ENCODE measurements around the gene MRPL58.

MRPL58 gene

DNA sequence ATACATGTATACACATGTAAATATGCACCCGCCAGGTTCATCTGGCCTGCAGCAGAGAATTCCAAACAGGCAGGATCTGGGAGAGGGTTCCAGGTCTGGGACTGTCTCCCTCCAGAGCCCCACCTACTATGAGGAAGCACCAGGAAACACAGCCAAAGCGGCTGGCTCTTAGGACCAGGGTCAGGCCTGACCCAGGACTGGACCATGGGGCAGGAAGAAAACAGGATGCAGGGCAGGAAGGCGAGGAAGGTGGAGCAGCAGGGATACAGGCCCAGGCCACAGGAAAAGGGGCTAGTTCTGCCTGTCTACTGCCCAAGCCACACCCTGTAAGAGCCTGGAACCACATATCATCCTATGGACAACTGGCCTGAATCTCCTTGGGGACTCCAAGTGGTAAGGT, 42.1 kb upstream of the MRPL58 start:
- Mint-ChIP-seq H3K9me3 (no peaks in the 10 kb centered on the region), H3K4me3 (peak overlapping the region; percentile 60), H3K27me3 (ENCODE audit: low read depth, poor library complexity) (peaks cover 78% of the 10 kb centered on the region), H3K36me3 (ENCODE audit: low read depth) (no peaks in the 10 kb centered on the region), H3K27ac (no peak overlapping the region), H3K4me1 (peaks cover 6% of the 10 kb centered on the region)
- TF ChIP-seq, protein P1, sequence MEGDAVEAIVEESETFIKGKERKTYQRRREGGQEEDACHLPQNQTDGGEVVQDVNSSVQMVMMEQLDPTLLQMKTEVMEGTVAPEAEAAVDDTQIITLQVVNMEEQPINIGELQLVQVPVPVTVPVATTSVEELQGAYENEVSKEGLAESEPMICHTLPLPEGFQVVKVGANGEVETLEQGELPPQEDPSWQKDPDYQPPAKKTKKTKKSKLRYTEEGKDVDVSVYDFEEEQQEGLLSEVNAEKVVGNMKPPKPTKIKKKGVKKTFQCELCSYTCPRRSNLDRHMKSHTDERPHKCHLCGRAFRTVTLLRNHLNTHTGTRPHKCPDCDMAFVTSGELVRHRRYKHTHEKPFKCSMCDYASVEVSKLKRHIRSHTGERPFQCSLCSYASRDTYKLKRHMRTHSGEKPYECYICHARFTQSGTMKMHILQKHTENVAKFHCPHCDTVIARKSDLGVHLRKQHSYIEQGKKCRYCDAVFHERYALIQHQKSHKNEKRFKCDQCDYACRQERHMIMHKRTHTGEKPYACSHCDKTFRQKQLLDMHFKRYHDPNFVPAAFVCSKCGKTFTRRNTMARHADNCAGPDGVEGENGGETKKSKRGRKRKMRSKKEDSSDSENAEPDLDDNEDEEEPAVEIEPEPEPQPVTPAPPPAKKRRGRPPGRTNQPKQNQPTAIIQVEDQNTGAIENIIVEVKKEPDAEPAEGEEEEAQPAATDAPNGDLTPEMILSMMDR (IDR thresholded peaks at IDR 0.05) = no peak
- DNase-seq = no peak

DNA sequence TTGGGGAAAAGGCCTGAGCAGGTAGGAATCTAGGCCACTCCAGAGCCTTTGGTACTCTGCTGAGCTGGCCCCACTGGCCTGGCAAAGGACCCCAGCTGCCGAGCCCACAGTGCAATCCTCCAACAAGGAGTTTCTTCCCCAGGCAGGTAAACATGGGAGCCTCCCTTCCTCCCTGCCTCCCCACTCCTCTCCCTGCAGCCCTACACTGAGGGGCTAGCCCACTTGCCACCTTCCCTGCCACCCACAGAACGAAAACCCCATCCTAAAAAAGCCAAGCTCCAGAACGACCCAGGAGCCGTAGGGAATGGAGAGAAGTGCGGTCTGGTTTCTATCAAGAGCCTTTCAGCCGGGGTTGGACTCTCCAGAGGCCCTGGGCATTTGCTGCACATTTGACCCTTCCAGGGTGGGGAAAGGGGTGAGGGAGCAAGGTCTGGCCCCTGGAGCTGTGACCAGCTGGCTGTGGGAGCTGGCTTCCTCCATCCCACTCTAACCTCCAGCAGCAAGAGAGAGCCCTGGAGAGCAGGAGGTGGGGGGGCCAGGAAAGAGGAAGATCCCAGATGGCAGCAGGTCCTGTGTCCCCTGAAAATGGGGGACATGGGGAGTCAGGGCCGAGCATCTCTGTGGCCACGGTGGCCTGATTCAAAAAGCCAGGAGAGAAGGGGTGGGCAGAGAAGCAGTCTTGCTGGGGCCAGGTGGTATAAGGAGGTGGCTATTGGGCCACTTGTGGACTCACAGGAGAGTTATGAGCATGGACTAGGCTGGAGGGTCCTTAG, 41.2 kb upstream of the MRPL58 start:
- TF ChIP-seq, protein P1 (IDR thresholded peaks at IDR 0.05) = no peak
- DNase-seq = no peak
- H3K36me3 Mint-ChIP-seq (ENCODE audit: low read depth) = no peaks in the 10 kb centered on the region
- peaks cover 6% of the 10 kb centered on the region for H3K4me1 Mint-ChIP-seq
- H3K9me3 Mint-ChIP-seq = no peaks in the 10 kb centered on the region
- H3K27ac Mint-ChIP-seq = no peak overlapping the region
- peaks cover 83% of the 10 kb centered on the region for H3K27me3 Mint-ChIP-seq (ENCODE audit: low read depth, poor library complexity)
- H3K4me3 Mint-ChIP-seq = peak overlapping the region; percentile 69

DNA sequence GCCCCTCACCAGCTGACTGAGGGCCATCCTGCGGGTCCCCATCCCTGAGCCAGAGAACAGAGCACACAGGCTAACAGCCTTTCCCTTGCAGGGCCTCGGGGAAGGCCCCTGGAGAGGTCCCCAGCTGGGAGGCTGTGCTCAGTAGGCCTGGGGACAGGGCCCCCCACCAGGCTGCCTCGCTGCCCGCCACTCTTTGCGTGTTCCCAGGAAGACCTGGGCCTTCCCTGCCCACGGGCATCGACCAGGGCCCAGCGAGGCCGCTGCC, 40.7 kb upstream of the MRPL58 start:
- Mint-ChIP-seq H3K4me3 (peak overlapping the region; percentile 69), H3K27me3 (ENCODE audit: low read depth, poor library complexity) (peaks cover 83% of the 10 kb centered on the region), H3K27ac (no peak overlapping the region), H3K4me1 (peaks cover 6% of the 10 kb centered on the region), H3K9me3 (no peaks in the 10 kb centered on the region), H3K36me3 (ENCODE audit: low read depth) (no peaks in the 10 kb centered on the region)
- no peak for DNase-seq
- TF ChIP-seq, protein P1 (IDR thresholded peaks at IDR 0.05) = no peak

DNA sequence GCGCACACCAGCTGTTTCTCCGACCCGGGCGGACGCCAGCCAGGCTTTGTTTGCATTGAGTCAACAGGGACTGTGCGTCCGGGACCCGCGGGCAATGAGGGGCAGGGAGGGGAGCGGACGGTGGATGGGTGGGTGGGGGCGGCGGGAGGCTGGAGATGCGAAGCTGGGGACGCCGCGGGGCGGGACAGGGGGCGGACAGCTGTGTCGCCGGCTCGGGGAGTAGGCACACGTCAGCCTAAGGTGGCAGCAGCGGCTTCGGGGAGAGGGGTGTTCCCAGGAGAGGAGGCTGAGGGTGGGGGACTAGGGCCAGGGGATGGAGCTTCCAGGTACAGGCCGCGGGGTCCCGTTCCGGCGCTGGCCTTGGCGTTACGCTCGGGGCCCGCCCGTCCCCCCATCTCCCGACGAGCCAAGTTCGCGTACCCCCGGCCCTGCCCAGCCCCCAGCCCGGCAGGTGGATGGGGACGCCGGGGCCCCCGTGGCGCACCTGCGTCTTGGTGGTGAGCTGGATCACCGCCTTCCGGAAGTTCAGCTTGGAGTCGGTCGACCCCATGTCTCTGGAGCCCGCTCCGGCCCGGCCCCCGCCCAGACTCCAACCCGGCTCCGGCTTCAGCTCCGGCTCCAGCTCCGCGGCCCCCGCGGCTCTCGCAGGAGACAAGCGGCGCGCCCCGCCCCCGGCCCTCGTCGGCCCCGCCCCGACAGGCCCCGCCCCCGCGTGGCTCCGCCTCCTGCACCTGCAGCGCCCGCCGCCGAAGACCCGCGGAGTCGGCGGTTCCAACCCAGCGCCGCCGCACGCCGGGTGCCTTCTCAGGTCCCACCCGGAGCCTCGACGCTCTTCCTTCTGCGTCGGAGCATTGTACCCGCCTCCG, 40.1 kb upstream of the MRPL58 start, which contains the start of gene HID1:
Gene HID1, minus strand, starts transcription at position 653 of the 866 bp plus-strand sequence. Its CDS starts 103 bp downstream, at position 550.
- Mint-ChIP-seq H3K4me1 (peaks cover 6% of the 10 kb centered on the region), H3K4me3 (peak within 1 kb of the TSS; percentile 84), H3K36me3 (ENCODE audit: low read depth) (no peaks in the 10 kb centered on the region), H3K9me3 (no peaks in the 10 kb centered on the region), H3K27me3 (ENCODE audit: low read depth, poor library complexity) (peaks cover 85% of the 10 kb centered on the region), H3K27ac (no peak within 1 kb of the TSS)
- TF ChIP-seq, protein P1 (IDR thresholded peaks at IDR 0.05) = no peak
- peak; percentile 89 for DNase-seq

DNA sequence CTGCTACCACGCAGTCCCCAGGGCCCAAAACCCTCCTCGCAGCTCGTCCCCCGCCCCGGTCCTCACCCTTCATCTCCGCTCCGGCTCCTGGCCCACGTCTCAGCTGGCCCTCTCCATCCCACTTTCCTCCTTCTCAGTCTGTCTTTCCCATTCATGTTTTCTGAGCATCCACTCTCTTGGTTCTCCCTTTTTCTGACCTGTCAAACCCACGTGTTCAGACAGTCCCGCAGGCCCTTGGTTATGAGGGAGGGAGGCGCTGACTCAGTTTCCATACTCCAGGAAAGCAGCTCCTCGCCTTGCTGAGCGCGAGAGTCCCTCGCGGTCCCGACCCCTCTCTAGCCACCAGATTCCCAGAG, 39.5 kb upstream of the MRPL58 start:
- no peak for DNase-seq
- Mint-ChIP-seq H3K27ac (no peak overlapping the region), H3K36me3 (ENCODE audit: low read depth) (no peaks in the 10 kb centered on the region), H3K4me3 (peak overlapping the region; percentile 84), H3K27me3 (ENCODE audit: low read depth, poor library complexity) (peaks cover 90% of the 10 kb centered on the region), H3K9me3 (no peaks in the 10 kb centered on the region), H3K4me1 (peaks cover 6% of the 10 kb centered on the region)
- TF ChIP-seq, protein P1 (IDR thresholded peaks at IDR 0.05) = no peak

Measured in nephron progenitor cell (in vitro differentiated cells).